CD4-positive, alpha-beta T cell (primary cell): Measurements from ENCODE around the gene SAG. TPM values are rescaled to one million over a fixed set of nuclear protein-coding genes. Genes with fewer than 3 reads are reported as not detected.

Source experiments
- ATAC-seq: fragments of 200-7000 bp; cut with Tn5 transposase; one replicate; pipeline ENCODE4 v1.10.0; 2022; ENCODE audit warnings: mild to moderate bottlenecking; ENCODE audit not compliant: poor library complexity
- CTCF ChIA-PET: fragments of 350-600 bp; sonication (Branson Sonifier 250); formaldehyde crosslinking; loops from one replicate; lab custom pipeline; 2021; ENCODE audit warnings: antibody characterized with exemption, inconsistent platforms; lab: Charles Lee
- POLR2A ChIA-PET: fragments of 350-600 bp; sonication (Branson Sonifier 250); formaldehyde crosslinking; loops from one replicate; lab custom pipeline; 2021; ENCODE audit warnings: antibody characterized with exemption, inconsistent platforms; lab: Charles Lee
- DNase-seq, 14 experiments: peaks; one replicate each; pipeline ENCODE4 v3.0.0-alpha.2; 2013 to 2020; ENCODE audit warnings: mixed read lengths in 2 of 14
- H3K27ac ChIP-seq, 2 donors: one replicate each; pipeline versions ENCODE4 v1.5.1 to v1.7.0; 2013; ENCODE audit warnings: low read length in 2 of 2, low read depth in 1 of 2, mild to moderate bottlenecking in 1 of 2
- H3K27me3 ChIP-seq, 2 experiments: 1 replicate in 1 of 2; 2 replicates in 1 of 2; pipeline versions ENCODE4 v1.6.1 to v1.7.0; 2013; ENCODE audit warnings: low read length in 2 of 2, control low read depth in 1 of 2, mild to moderate bottlenecking in 1 of 2, moderate library complexity in 1 of 2; ENCODE audit not compliant: insufficient read depth in 2 of 2, control insufficient read depth in 1 of 2
- H3K36me3 ChIP-seq: one replicate; pipeline ENCODE4 v1.6.1; 2013; ENCODE audit warnings: low read length, control low read depth; ENCODE audit not compliant: insufficient read depth
- H3K4me1 ChIP-seq: one replicate; pipeline ENCODE4 v1.6.1; 2013; ENCODE audit warnings: low read length, control low read depth; ENCODE audit not compliant: insufficient read depth
- H3K4me3 ChIP-seq: one replicate; pipeline ENCODE4 v1.5.1; 2013; ENCODE audit warnings: mild to moderate bottlenecking, low read length, moderate library complexity
- H3K9me3 ChIP-seq, 2 experiments: 1 replicate in 1 of 2; 2 replicates in 1 of 2; pipeline versions ENCODE4 v1.6.1 to v1.7.0; 2013; ENCODE audit warnings: low read length in 2 of 2, mild to moderate bottlenecking in 2 of 2, control low read depth in 1 of 2, moderate library complexity in 1 of 2; ENCODE audit not compliant: control insufficient read depth in 1 of 2, insufficient read depth in 1 of 2
- H3K27ac Mint-ChIP-seq: one replicate; pipeline ENCODE4 v1.8.0; 2020; ENCODE audit warnings: mixed read lengths
- H3K27me3 Mint-ChIP-seq: one replicate; pipeline ENCODE4 v1.8.0; 2021; ENCODE audit warnings: mixed read lengths
- H3K36me3 Mint-ChIP-seq: one replicate; pipeline ENCODE4 v1.8.0; 2021; ENCODE audit warnings: low read depth, mixed read lengths
- H3K4me1 Mint-ChIP-seq: one replicate; pipeline ENCODE4 v1.8.0; 2021; ENCODE audit warnings: low read depth, mixed read lengths
- H3K4me3 Mint-ChIP-seq: one replicate; pipeline ENCODE4 v1.8.0; 2020; ENCODE audit warnings: mild to moderate bottlenecking, mixed read lengths
- H3K9me3 Mint-ChIP-seq: one replicate; pipeline ENCODE4 v1.8.0; 2020; ENCODE audit warnings: mixed read lengths
- intact Hi-C, 2 experiments: fragments of 100-400 bp; cut with DNase I in 1 of 2; cut with micrococcal nuclease in 1 of 2; formaldehyde crosslinking; loops; one replicate each; pipeline versions ENCODE4 v1.15.1 to v1.9.0; 2023 to 2025; cut with DNase I, micrococcal nuclease
- total RNA-seq, 174 experiments: library from RNA in 2 of 174; stranded (reverse) in 2 of 174; gene quantifications; one replicate each; pipeline ENCODE4 v1.2.3 and lab custom pipeline; 2021 to 2026
- TF ChIP-seq, protein P1 (sequence below): fragments of 200-600 bp; IDR thresholded peaks from one replicate; pipeline ENCODE4 v1.8.0; 2022; ENCODE audit warnings: antibody characterized with exemption, mild to moderate bottlenecking

The SAG gene
- total RNA-seq, 2 experiments from 2014 or later, result 0.03 to 0.22 TPM

DNA sequence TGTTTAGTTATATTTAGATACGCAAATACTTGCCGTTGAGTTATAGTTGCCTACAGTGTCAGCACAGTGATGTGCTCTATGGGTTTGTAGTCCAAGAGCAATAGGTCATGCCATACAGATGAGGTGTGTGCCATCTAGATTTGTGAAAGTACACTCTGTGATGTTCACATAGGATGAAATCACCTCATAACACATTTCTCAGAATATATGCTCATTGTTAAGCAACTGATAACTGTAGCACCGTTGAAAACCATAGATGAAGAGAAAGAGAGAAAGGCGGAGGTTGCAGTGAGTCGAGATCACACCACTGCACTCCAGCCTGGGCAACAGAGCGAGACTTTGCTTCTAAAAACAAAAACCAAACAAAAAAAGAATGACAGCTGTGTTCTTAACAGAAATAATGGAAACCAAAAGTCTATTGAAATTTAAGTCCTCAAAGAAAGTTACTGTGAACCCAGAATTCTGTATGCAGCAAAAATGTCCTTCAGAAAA lies 56.2 kb downstream of the SAG start:
- CTCF ChIA-PET, result no interaction called here

DNA sequence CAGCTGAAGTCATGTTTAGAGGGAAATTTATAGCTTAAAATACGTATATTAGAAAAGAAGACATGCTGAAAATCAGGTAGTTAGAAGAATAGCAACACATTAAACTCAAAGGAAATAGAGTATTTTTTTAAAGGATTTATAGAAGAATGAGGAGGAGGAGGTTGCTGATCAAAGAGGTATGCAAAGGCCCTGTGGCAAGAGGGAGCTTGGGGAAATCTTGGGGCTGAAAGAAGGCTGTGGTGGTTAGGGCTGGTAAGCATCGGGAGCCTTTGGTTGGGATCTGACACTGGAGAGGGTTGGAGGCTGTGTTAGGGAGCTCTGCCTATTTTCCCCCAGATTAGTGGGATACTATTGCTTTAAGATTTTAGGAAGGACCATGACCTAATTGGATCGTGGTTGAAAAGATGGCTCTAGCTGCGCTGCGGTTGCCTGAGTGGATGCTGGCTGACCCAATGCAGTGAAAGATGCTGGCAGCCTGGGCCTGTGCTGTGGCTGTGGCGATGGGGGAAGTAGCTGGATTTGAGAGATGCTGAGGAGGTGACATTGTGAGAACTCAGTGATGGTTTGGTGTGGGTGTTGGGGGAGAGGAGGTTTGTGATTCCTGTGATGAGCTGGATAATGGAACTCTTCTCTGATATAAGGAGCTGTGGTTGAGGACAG lies 58.4 kb downstream of the SAG start:
- H3K9me3 ChIP-seq, result peaks cover 3 to 7% of the 10 kb centered on the region in 2 experiments
- H3K4me3 ChIP-seq, result no peak overlapping the region
- CTCF ChIA-PET, result no interaction called here
- H3K4me1 ChIP-seq, result peaks cover 11% of the 10 kb centered on the region
- Mint-ChIP-seq H3K27me3 (no peaks in the 10 kb centered on the region), H3K9me3 (peaks cover 3% of the 10 kb centered on the region), H3K4me1 (peaks cover 44% of the 10 kb centered on the region), H3K27ac (peak overlapping the region; percentile 50), H3K36me3 (peaks cover 52% of the 10 kb centered on the region), H3K4me3 (no peak overlapping the region)
- H3K27ac ChIP-seq, result no peak overlapping the region
- H3K36me3 ChIP-seq, result peaks cover 15% of the 10 kb centered on the region
- DNase-seq, result no peak
- TF ChIP-seq, protein P1, sequence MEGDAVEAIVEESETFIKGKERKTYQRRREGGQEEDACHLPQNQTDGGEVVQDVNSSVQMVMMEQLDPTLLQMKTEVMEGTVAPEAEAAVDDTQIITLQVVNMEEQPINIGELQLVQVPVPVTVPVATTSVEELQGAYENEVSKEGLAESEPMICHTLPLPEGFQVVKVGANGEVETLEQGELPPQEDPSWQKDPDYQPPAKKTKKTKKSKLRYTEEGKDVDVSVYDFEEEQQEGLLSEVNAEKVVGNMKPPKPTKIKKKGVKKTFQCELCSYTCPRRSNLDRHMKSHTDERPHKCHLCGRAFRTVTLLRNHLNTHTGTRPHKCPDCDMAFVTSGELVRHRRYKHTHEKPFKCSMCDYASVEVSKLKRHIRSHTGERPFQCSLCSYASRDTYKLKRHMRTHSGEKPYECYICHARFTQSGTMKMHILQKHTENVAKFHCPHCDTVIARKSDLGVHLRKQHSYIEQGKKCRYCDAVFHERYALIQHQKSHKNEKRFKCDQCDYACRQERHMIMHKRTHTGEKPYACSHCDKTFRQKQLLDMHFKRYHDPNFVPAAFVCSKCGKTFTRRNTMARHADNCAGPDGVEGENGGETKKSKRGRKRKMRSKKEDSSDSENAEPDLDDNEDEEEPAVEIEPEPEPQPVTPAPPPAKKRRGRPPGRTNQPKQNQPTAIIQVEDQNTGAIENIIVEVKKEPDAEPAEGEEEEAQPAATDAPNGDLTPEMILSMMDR, result no peak
- ATAC-seq, result no peak
- intact Hi-C loops, result no loop called here
- H3K27me3 ChIP-seq, result no peaks in the 10 kb centered on the region
- POLR2A ChIA-PET, result interaction anchor here (1.5 kb wide), 1 partner anchor 9 kb away, joined by 5 read pairs; no protein-coding TSS in a partner anchor

More for the DNA sequence above, 56.2 kb downstream of the SAG start:
- Mint-ChIP-seq H3K4me3 (no peak overlapping the region), H3K4me1 (peaks cover 42% of the 10 kb centered on the region), H3K9me3 (peaks cover 3% of the 10 kb centered on the region), H3K36me3 (peaks cover 61% of the 10 kb centered on the region), H3K27me3 (no peaks in the 10 kb centered on the region), H3K27ac (no peak overlapping the region)
- ATAC-seq (no peak), DNase-seq (no peak)
- Histone ChIP-seq H3K27ac (no peak overlapping the region), H3K4me1 (peaks cover 4% of the 10 kb centered on the region), H3K36me3 (peaks cover 16% of the 10 kb centered on the region), H3K27me3 (no peaks in the 10 kb centered on the region), H3K4me3 (no peak overlapping the region), H3K9me3 (peaks cover 3 to 7% of the 10 kb centered on the region in 2 experiments)
- intact Hi-C loops, result no loop called here
- POLR2A ChIA-PET, result no interaction called here
- TF ChIP-seq, protein P1, result no peak

DNA sequence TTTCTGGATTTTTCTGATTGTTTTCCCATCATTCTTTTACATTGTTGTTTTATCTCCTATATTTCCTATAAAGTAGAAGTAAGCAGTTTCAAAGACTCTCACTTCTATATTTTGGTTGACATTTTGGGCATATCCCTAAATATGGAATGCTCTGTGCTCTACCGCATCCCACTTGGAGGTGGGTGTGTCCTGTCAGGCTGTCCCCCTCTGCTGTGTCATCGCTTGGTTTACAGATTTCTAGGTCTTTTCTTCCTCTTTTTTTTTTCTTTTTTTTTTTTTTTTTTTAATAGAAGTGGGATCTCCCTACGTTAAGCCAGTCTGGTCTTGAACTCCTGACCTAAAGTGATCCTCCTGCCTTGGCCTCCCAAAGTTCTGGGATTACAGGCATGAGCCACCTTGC lies 60.0 kb downstream of the SAG start:
- CTCF ChIA-PET, result no interaction called here
- peaks cover 50% of the 10 kb centered on the region for H3K4me1 Mint-ChIP-seq
- peaks cover 16% of the 10 kb centered on the region for H3K36me3 ChIP-seq
- DNase-seq (no peak), ATAC-seq (no peak)
- H3K27ac Mint-ChIP-seq, result no peak overlapping the region
- POLR2A ChIA-PET, result no interaction called here
- peaks cover 3% of the 10 kb centered on the region for H3K9me3 Mint-ChIP-seq
- H3K4me3 ChIP-seq, result no peak overlapping the region
- TF ChIP-seq, protein P1, result no peak
- H3K4me3 Mint-ChIP-seq, result no peak overlapping the region
- no peaks in the 10 kb centered on the region for H3K27me3 Mint-ChIP-seq
- intact Hi-C loops, result no loop called here
- H3K27me3 ChIP-seq, result no peaks in the 10 kb centered on the region
- peaks cover 8% of the 10 kb centered on the region for H3K4me1 ChIP-seq
- peaks cover 3 to 7% of the 10 kb centered on the region in 2 experiments for H3K9me3 ChIP-seq
- H3K27ac ChIP-seq, result no peak overlapping the region
- peaks cover 53% of the 10 kb centered on the region for H3K36me3 Mint-ChIP-seq
